K562 (cell line): Measurements from ENCODE around the gene ARHGAP18. TPM values are rescaled to one million over a fixed set of nuclear protein-coding genes. Genes with fewer than 3 reads are reported as not detected.

Experiments
- CBX3 ChIP-seq, 2 experiments: IDR thresholded peaks; 1 replicate in 1 of 2; 2 replicates in 1 of 2; pipeline ENCODE4 v1.6.1; 2012; ENCODE audit warnings: inconsistent platforms in 2 of 2, low read length in 2 of 2, borderline replicate concordance in 1 of 2, control low read depth in 1 of 2
- COPS2 ChIP-seq: fragments of 450-650 bp; conservative IDR thresholded peaks from 2 replicates; pipeline ENCODE4 v1.6.1; 2016; ENCODE audit warnings: mild to moderate bottlenecking, moderate library complexity
- HMG20A ChIP-seq: fragments of 450-650 bp; formaldehyde crosslinking; conservative IDR thresholded peaks from 2 replicates; pipeline ENCODE4 v1.4.0; 2020; ENCODE audit warnings: mild to moderate bottlenecking, mixed read lengths
- polyA plus RNA-seq, 8 experiments: library from polyadenylated mRNA; depleted of rRNA in 4 of 8; stranded (reverse) in 5 of 8; unstranded in 3 of 8; fragments of >200 nt; fragmentation: Nextera tagmentation in 2 of 8; fragmentation: Illumina TruSeq in 1 of 8; extraction: Ambion mirVana in 2 of 8; extraction: Trizol in 1 of 8; gene quantifications; 2 replicates each; pipeline versions ENCODE4 v1.2.1 to v1.2.3, GENCODE V29; 2011 to 2014; ENCODE audit warnings: inconsistent platforms in 1 of 8, missing spikeins in 1 of 8
- total RNA-seq, 7 experiments: library from RNA; depleted of rRNA in 6 of 7; stranded (reverse); fragments of >200 nt in 6 of 7; fragmentation: Illumina TruSeq in 2 of 7; extraction: Trizol in 2 of 7; gene quantifications; 2 replicates each; pipeline versions ENCODE4 v1.2.1 to v1.2.3, GENCODE V29; 2011 to 2021; ENCODE audit warnings: low replicate concordance in 1 of 7
- TF ChIP-seq, protein P1 (sequence below), 2 experiments: fragments of 450-650 bp; IDR thresholded peaks; 2 replicates each; pipeline ENCODE4 v1.6.1; 2016; ENCODE audit warnings: mild to moderate bottlenecking in 2 of 2, borderline replicate concordance in 1 of 2, low read depth in 1 of 2, moderate library complexity in 1 of 2
- TF ChIP-seq, protein P2 (sequence below), 2 experiments: IDR thresholded peaks; 2 replicates each; pipeline ENCODE4 v1.6.1; 2011; ENCODE audit warnings: borderline replicate concordance in 1 of 2, control low read depth in 1 of 2, low read depth in 1 of 2, low read length in 1 of 2, mild to moderate bottlenecking in 1 of 2, mixed read lengths in 1 of 2, moderate library complexity in 1 of 2; ENCODE audit not compliant: insufficient read depth in 1 of 2, insufficient read length in 1 of 2, poor library complexity in 1 of 2, severe bottlenecking in 1 of 2; ENCODE audit errors: extremely low read depth in 1 of 2
- TF ChIP-seq, protein P3 (sequence below): sonication (generic); formaldehyde crosslinking; IDR thresholded peaks from 2 replicates; pipeline ENCODE4 v1.8.0; 2022; ENCODE audit warnings: mild to moderate bottlenecking, missing genetic modification reagents
- TF ChIP-seq, protein P4 (sequence below): sonication (generic); formaldehyde crosslinking; IDR thresholded peaks from 2 replicates; pipeline ENCODE4 v1.8.1; 2023; ENCODE audit warnings: missing genetic modification reagents, mild to moderate bottlenecking, borderline replicate concordance

The ARHGAP18 gene
- total and polyA plus RNA-seq, 9 of the 15 experiments (the other 6 are each of a cell fraction or from before 2014, with no cell fraction given), result 13.3 to 29.7 (median 21.1) TPM

DNA sequence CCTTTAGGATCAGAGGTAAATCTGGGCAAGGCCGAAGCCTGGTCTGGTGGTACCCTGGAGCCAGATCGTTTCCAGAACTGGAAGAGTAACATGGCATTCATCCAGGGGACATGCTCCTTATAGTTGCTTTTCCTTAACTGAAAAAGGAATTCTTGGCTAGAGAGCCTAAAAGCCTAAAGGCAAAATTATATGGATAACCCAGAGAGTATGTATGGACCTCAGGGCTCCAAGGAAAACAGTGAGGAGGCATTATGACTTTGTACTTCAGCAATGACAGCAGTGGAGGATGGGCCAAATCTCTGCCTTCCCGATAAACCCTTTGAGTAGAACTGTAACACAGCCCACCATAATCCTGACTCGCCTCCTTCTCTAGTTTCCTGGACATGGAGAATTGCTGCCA lies 29.3 kb downstream of the ARHGAP18 start (continued):
- TF ChIP-seq, protein P1, sequence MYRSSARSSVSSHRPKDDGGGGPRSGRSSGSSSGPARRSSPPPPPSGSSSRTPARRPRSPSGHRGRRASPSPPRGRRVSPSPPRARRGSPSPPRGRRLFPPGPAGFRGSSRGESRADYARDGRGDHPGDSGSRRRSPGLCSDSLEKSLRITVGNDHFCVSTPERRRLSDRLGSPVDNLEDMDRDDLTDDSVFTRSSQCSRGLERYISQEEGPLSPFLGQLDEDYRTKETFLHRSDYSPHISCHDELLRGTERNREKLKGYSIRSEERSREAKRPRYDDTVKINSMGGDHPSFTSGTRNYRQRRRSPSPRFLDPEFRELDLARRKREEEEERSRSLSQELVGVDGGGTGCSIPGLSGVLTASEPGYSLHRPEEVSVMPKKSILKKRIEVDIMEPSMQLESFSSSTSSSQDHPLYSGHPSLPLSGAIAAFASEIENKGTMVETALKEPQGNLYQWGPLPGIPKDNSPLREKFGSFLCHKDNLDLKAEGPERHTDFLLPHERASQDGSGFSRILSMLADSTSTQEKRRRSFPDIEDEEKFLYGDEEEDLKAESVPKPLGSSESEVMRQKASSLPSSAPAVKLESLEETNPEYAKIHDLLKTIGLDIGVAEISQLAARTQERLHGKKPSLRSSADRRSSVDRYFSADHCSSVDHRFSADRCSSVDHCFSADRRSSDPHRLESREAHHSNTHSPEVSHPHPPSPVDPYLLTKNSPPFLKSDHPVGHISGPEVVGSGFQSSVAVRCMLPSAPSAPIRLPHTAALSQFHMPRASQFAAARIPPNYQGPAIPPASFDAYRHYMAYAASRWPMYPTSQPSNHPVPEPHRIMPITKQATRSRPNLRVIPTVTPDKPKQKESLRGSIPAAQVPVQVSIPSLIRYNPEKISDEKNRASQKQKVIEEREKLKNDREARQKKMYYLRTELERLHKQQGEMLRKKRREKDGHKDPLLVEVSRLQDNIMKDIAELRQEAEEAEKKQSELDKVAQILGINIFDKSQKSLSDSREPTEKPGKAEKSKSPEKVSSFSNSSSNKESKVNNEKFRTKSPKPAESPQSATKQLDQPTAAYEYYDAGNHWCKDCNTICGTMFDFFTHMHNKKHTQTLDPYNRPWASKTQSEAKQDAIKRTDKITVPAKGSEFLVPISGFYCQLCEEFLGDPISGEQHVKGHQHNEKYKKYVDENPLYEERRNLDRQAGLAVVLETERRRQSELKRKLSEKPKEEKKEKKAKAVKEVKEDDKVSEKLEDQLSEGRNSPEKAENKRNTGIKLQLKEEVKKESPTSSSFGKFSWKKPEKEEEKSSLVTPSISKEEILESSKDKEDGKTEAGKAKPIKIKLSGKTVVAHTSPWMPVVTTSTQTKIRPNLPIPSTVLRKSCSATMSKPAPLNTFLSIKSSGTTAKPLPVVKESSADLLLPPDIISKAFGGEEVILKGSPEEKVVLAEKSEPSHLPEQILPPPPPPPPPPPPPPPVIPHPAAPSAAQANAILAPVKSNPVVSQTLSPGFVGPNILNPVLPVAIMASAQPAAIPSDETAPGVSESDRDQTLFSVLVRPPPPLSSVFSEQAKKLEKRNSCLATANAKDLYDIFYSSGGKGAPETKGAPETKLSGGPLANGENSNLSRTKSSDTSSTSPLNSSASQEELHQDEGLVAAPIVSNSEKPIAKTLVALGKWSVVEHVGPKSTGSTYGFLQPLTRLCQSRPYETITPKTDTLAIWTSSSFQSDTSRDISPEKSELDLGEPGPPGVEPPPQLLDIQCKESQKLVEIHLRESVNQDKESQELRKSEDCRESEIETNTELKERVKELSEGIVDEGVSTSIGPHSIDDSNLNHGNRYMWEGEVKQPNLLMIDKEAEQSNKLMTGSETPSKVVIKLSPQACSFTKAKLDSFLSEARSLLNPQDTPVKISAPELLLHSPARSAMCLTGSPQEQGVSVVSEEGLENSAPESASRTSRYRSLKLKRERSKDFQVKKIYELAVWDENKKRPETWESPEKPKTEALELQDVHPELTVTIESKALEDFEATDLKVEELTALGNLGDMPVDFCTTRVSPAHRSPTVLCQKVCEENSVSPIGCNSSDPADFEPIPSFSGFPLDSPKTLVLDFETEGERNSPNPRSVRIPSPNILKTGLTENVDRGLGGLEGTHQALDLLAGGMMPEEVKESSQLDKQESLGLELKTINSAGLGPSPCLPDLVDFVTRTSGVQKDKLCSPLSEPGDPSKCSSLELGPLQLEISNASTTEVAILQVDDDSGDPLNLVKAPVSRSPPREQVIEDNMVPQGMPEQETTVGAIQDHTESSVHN (IDR thresholded peaks at IDR 0.05; ENCODE audit: borderline replicate concordance in 1 of 2, low read depth in 1 of 2), result no peak
- TF ChIP-seq, protein P2, sequence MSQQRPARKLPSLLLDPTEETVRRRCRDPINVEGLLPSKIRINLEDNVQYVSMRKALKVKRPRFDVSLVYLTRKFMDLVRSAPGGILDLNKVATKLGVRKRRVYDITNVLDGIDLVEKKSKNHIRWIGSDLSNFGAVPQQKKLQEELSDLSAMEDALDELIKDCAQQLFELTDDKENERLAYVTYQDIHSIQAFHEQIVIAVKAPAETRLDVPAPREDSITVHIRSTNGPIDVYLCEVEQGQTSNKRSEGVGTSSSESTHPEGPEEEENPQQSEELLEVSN (IDR thresholded peaks at IDR 0.05; ENCODE audit: borderline replicate concordance in 1 of 2, extremely low read depth in 1 of 2, insufficient read depth in 1 of 2, insufficient read length in 1 of 2, low read depth in 1 of 2, low read length in 1 of 2, poor library complexity in 1 of 2, severe bottlenecking in 1 of 2), result no peak
- TF ChIP-seq CBX3 (IDR thresholded peaks at IDR 0.05; ENCODE audit: borderline replicate concordance in 1 of 2, low read length in 2 of 2) (no peak; a peak in 1 of 3 replicates), COPS2 (no peak), HMG20A (CRISPR knock-in tag) (no peak)
- TF ChIP-seq, protein P3, sequence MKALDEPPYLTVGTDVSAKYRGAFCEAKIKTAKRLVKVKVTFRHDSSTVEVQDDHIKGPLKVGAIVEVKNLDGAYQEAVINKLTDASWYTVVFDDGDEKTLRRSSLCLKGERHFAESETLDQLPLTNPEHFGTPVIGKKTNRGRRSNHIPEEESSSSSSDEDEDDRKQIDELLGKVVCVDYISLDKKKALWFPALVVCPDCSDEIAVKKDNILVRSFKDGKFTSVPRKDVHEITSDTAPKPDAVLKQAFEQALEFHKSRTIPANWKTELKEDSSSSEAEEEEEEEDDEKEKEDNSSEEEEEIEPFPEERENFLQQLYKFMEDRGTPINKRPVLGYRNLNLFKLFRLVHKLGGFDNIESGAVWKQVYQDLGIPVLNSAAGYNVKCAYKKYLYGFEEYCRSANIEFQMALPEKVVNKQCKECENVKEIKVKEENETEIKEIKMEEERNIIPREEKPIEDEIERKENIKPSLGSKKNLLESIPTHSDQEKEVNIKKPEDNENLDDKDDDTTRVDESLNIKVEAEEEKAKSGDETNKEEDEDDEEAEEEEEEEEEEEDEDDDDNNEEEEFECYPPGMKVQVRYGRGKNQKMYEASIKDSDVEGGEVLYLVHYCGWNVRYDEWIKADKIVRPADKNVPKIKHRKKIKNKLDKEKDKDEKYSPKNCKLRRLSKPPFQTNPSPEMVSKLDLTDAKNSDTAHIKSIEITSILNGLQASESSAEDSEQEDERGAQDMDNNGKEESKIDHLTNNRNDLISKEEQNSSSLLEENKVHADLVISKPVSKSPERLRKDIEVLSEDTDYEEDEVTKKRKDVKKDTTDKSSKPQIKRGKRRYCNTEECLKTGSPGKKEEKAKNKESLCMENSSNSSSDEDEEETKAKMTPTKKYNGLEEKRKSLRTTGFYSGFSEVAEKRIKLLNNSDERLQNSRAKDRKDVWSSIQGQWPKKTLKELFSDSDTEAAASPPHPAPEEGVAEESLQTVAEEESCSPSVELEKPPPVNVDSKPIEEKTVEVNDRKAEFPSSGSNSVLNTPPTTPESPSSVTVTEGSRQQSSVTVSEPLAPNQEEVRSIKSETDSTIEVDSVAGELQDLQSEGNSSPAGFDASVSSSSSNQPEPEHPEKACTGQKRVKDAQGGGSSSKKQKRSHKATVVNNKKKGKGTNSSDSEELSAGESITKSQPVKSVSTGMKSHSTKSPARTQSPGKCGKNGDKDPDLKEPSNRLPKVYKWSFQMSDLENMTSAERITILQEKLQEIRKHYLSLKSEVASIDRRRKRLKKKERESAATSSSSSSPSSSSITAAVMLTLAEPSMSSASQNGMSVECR (CRISPR knock-in tag), result no peak
- TF ChIP-seq, protein P4, sequence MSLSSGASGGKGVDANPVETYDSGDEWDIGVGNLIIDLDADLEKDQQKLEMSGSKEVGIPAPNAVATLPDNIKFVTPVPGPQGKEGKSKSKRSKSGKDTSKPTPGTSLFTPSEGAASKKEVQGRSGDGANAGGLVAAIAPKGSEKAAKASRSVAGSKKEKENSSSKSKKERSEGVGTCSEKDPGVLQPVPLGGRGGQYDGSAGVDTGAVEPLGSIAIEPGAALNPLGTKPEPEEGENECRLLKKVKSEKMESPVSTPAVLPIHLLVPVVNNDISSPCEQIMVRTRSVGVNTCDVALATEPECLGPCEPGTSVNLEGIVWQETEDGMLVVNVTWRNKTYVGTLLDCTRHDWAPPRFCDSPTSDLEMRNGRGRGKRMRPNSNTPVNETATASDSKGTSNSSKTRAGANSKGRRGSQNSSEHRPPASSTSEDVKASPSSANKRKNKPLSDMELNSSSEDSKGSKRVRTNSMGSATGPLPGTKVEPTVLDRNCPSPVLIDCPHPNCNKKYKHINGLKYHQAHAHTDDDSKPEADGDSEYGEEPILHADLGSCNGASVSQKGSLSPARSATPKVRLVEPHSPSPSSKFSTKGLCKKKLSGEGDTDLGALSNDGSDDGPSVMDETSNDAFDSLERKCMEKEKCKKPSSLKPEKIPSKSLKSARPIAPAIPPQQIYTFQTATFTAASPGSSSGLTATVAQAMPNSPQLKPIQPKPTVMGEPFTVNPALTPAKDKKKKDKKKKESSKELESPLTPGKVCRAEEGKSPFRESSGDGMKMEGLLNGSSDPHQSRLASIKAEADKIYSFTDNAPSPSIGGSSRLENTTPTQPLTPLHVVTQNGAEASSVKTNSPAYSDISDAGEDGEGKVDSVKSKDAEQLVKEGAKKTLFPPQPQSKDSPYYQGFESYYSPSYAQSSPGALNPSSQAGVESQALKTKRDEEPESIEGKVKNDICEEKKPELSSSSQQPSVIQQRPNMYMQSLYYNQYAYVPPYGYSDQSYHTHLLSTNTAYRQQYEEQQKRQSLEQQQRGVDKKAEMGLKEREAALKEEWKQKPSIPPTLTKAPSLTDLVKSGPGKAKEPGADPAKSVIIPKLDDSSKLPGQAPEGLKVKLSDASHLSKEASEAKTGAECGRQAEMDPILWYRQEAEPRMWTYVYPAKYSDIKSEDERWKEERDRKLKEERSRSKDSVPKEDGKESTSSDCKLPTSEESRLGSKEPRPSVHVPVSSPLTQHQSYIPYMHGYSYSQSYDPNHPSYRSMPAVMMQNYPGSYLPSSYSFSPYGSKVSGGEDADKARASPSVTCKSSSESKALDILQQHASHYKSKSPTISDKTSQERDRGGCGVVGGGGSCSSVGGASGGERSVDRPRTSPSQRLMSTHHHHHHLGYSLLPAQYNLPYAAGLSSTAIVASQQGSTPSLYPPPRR (CRISPR knock-in tag), result no peak
